SK-N-SH (cell line): ENCODE results near the gene EDEM3. TPM values are rescaled to one million over a fixed set of nuclear protein-coding genes. Genes with fewer than 3 reads are reported as not detected.

Experiments
- CTCF ChIA-PET: fragments of 300-600, 350-600 bp; formaldehyde crosslinking; extraction: SDS; loops from one replicate; lab custom pipeline; 2021; lab: Yijun Ruan, JAX
- POLR2A ChIA-PET: fragments of 350-600 bp; sonication (Branson Sonifier 250); formaldehyde crosslinking; extraction: SDS; loops from one replicate; lab custom pipeline; 2020; ENCODE audit warnings: antibody characterized with exemption, inconsistent platforms; lab: Yijun Ruan, JAX
- DNase-seq: peaks from one replicate; pipeline ENCODE4 v3.0.0; 2012
- H2AFZ ChIP-seq: fragments of 200-600 bp; sonication (generic); 2 replicates; pipeline ENCODE4 v1.8.1; 2016; ENCODE audit warnings: antibody characterized with exemption, mild to moderate bottlenecking, low read depth
- H3F3A ChIP-seq: fragments of 200-600 bp; sonication (generic); replicated peaks from 2 replicates; pipeline ENCODE3; 2016; ENCODE audit warnings: antibody characterized with exemption, mild to moderate bottlenecking; ENCODE audit not compliant: insufficient read depth
- H3K27ac ChIP-seq, 2 experiments: fragments of 200-500 bp in 1 of 2; fragments of 200-600 bp in 1 of 2; sonication (Bioruptor generic) in 1 of 2; sonication (generic), shearing (Covaris generic) in 1 of 2; 2 replicates each; pipeline versions ENCODE4 v1.5.1 to v1.6.1; 2014 to 2016; ENCODE audit warnings: low read depth in 2 of 2, inconsistent platforms in 1 of 2, low read length in 1 of 2, mild to moderate bottlenecking in 1 of 2, mixed read lengths in 1 of 2
- H3K27me3 ChIP-seq: fragments of 200-600 bp; sonication (generic), shearing (Covaris generic); 2 replicates; pipeline ENCODE4 v1.6.1; 2016; ENCODE audit warnings: mixed run types; ENCODE audit not compliant: insufficient read depth
- H3K36me3 ChIP-seq, 2 experiments: fragments of 200-500 bp in 1 of 2; fragments of 200-600 bp in 1 of 2; sonication (Bioruptor generic) in 1 of 2; sonication (generic) in 1 of 2; replicated peaks in 1 of 2; 2 replicates each; pipeline versions ENCODE3 to v1.5.1; 2014 to 2016; ENCODE audit warnings: low read length in 1 of 2, mild to moderate bottlenecking in 1 of 2; ENCODE audit not compliant: insufficient read depth in 2 of 2, control insufficient read depth in 1 of 2
- H3K4me1 ChIP-seq, 2 experiments: fragments of 200-500 bp in 1 of 2; fragments of 200-600 bp in 1 of 2; sonication (Bioruptor generic) in 1 of 2; sonication (generic), shearing (Covaris generic) in 1 of 2; 2 replicates each; pipeline versions ENCODE4 v1.5.1 to v1.6.1; 2014 to 2016; ENCODE audit warnings: low read depth in 1 of 2, low read length in 1 of 2, mixed run types in 1 of 2; ENCODE audit not compliant: insufficient read depth in 2 of 2, control insufficient read depth in 1 of 2
- H3K4me2 ChIP-seq: fragments of 200-600 bp; sonication (generic), shearing (Covaris generic); 2 replicates; pipeline ENCODE4 v1.6.1; 2017; ENCODE audit warnings: mixed run types
- H3K4me3 ChIP-seq, 2 experiments: fragments of 200-500 bp in 1 of 2; fragments of 200-600 bp in 1 of 2; sonication (Bioruptor generic) in 1 of 2; sonication (generic), shearing (Covaris generic) in 1 of 2; 2 replicates each; pipeline versions ENCODE4 v1.5.1 to v1.8.1; 2014 to 2016; ENCODE audit warnings: low read depth in 2 of 2, inconsistent platforms in 1 of 2, low read length in 1 of 2, mild to moderate bottlenecking in 1 of 2, mixed read lengths in 1 of 2, moderate library complexity in 1 of 2
- H3K79me2 ChIP-seq: fragments of 200-600 bp; sonication (generic); 2 replicates; pipeline ENCODE4 v1.8.1; 2017; ENCODE audit warnings: mild to moderate bottlenecking; ENCODE audit not compliant: insufficient read depth
- H3K9ac ChIP-seq: fragments of 200-600 bp; sonication (generic); 2 replicates; pipeline ENCODE4 v1.6.1; 2017; ENCODE audit warnings: mixed run types
- H3K9me2 ChIP-seq: fragments of 200-600 bp; sonication (generic); 2 replicates; pipeline ENCODE4 v1.6.1; 2017; ENCODE audit warnings: mixed run types
- H3K9me3 ChIP-seq: fragments of 200-600 bp; sonication (generic); 2 replicates; pipeline ENCODE4 v1.6.1; 2017; ENCODE audit warnings: mixed run types, mild to moderate bottlenecking, moderate library complexity
- H4K20me1 ChIP-seq: fragments of 200-600 bp; sonication (generic); 2 replicates; pipeline ENCODE4 v1.6.1; 2017; ENCODE audit warnings: mild to moderate bottlenecking, mixed run types; ENCODE audit not compliant: insufficient read depth
- CHD2 ChIP-seq: fragments of 150-350 bp; IDR thresholded peaks from 2 replicates; pipeline ENCODE4 v1.6.1; 2018; ENCODE audit warnings: low read length; ENCODE audit not compliant: partially characterized antibody
- CTCF ChIP-seq: fragments of 200-600 bp; sonication (generic); IDR thresholded peaks from 2 replicates; pipeline ENCODE4 v1.6.1; 2017; ENCODE audit warnings: antibody characterized with exemption, mild to moderate bottlenecking, moderate library complexity
- GABPA ChIP-seq: IDR thresholded peaks from 2 replicates; pipeline ENCODE4 v1.4.0; 2012; ENCODE audit warnings: low read depth, mild to moderate bottlenecking
- NFIC ChIP-seq: IDR thresholded peaks from 2 replicates; pipeline ENCODE4 v1.4.0; 2012; ENCODE audit warnings: borderline replicate concordance
- RFX5 ChIP-seq: IDR thresholded peaks from 2 replicates; pipeline ENCODE4 v1.6.1; 2012; ENCODE audit warnings: mild to moderate bottlenecking, improper control_type of control experiment, low read length
- RXRA ChIP-seq: IDR thresholded peaks from 2 replicates; pipeline ENCODE4 v1.4.0; 2012; ENCODE audit warnings: low read depth, mild to moderate bottlenecking, borderline replicate concordance
- SIN3A ChIP-seq: IDR thresholded peaks from 2 replicates; pipeline ENCODE4 v1.6.1; 2012; ENCODE audit warnings: low read depth, mild to moderate bottlenecking, low read length, moderate library complexity, borderline replicate concordance
- SMC3 ChIP-seq: IDR thresholded peaks from 2 replicates; pipeline ENCODE4 v1.6.1; 2012; ENCODE audit warnings: low read depth, low read length, improper control_type of control experiment
- WGBS: methylation state at CpG from one replicate; pipeline ENCODE4 v1.1.6; 2017; ENCODE audit warnings: low lambda C conversion rate; 5-methylcytosine and 5-hydroxymethylcytosine counted together
- polyA plus RNA-seq, 3 experiments: library from polyadenylated mRNA; depleted of rRNA; stranded (reverse); fragments of >200 nt; gene quantifications; 2 replicates each; pipeline ENCODE4 v1.2.3, GENCODE V29; 2012
- TF ChIP-seq, protein P1 (sequence below): IDR thresholded peaks from 2 replicates; pipeline ENCODE4 v1.4.0; 2012; ENCODE audit warnings: low read depth, borderline replicate concordance

The EDEM3 gene
- polyA plus RNA-seq, 1 of the 3 experiments (the other 2 are of a cell fraction): 28.6 TPM

DNA sequence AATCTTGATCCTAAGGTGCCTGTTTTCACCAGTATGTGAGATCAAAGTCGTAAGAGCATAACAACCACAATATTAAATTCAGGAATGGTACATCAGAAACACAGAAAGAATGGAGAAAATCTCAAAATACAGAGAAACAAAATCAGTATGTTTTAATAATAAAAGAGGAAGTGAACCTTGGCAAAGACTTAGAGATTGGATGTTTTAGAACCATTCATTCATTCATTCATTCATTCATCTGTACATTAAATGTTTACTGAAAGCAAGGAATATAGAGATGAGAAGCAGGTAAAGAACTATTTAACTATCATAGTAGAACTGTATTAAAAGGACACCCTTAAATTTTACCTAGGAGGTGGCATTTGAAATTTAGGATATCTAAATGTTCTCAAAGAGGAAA is 55.7 kb downstream of the EDEM3 start (continued):
- TF ChIP-seq SIN3A: no peak
- no peak for TF ChIP-seq SMC3

DNA sequence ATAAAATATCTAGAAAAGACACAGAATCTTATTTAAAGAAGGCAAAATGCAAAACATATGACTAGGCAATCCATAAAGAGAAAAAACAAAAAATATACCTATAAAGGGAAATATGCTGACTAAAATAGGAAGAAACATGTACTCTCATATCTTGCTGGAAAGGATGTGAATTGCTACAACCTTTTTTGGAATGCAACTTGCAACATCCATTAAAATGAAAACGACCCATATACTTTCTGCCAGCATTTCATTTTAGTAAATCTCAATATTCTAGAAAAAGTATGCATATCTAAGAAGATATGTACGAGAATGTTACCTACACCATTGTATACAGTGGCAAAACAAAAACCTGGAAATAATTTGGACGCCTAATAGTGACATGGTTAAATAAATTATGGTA is 56.6 kb downstream of the EDEM3 start:
- no peaks in the 10 kb centered on the region for H4K20me1 ChIP-seq
- H3K4me2 ChIP-seq: no peak overlapping the region
- H3F3A ChIP-seq: peaks cover 13% of the 10 kb centered on the region
- 0 out of 4 replicates have a peak overlapping the region, but pooled peaks of 1 of the 2 experiments have one; percentile 25 for H3K27ac ChIP-seq
- H3K4me1 ChIP-seq: peaks cover 0 to 6% of the 10 kb centered on the region in 2 experiments; a peak in 2 of 4 replicates
- ChIA-PET POLR2A (no interaction called here), CTCF (interaction anchor here (0.9 to 1.0 kb wide), 2 partner anchors 31 to 34 kb away, joined by 3 to 5 read pairs; no protein-coding TSS in a partner anchor)
- no peak overlapping the region for H2AFZ ChIP-seq
- no peaks in the 10 kb centered on the region for H3K79me2 ChIP-seq
- TF ChIP-seq NFIC (no peak), CTCF (no peak)
- no peak overlapping the region for H3K9ac ChIP-seq
- no peaks in the 10 kb centered on the region for H3K9me3 ChIP-seq
- WGBS: 81% methylated on average over 3 of the region's 3 CpGs
- H3K27me3 ChIP-seq: no peaks in the 10 kb centered on the region
- peaks cover 62 to 95% of the 10 kb centered on the region in 2 experiments for H3K36me3 ChIP-seq
- H3K4me3 ChIP-seq: no peak overlapping the region
- DNase-seq: no peak
- no peaks in the 10 kb centered on the region for H3K9me2 ChIP-seq

DNA sequence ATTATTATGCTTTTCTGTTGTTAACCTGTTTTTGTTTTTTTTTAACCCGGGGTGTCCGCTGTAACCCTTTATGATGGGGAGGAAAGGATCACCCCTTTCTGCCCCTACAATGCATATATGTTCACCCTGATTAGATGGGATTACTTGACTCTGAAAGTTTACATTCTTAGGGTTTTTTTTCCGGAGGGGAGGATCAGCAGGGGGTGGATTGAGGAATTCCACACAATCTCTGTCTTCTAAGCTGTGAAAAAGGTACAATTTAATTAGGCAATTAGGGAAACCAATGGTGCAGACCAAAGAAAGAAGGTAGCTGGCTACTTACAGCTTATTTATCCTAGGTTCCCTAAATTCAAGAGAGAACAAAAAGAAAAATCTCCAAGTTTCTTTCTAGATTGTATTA is 58.3 kb downstream of the EDEM3 start:
- H3K4me1 ChIP-seq: peaks cover 2 to 6% of the 10 kb centered on the region in 2 experiments; a peak in 2 of 4 replicates
- TF ChIP-seq GABPA (no peak), RXRA (no peak), CHD2 (no peak), RFX5 (no peak)
- TF ChIP-seq, protein P1, sequence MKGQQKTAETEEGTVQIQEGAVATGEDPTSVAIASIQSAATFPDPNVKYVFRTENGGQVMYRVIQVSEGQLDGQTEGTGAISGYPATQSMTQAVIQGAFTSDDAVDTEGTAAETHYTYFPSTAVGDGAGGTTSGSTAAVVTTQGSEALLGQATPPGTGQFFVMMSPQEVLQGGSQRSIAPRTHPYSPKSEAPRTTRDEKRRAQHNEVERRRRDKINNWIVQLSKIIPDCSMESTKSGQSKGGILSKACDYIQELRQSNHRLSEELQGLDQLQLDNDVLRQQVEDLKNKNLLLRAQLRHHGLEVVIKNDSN: no peak
- WGBS: 89% methylated on average over 3 of the region's 3 CpGs
- no peak overlapping the region for H3K4me2 ChIP-seq
- no peaks in the 10 kb centered on the region for H3K9me2 ChIP-seq
- ChIA-PET CTCF (interaction anchor here (1.2 to 1.8 kb wide), 2 partner anchors 27 to 621 kb away, joined by 4 to 6 read pairs; no protein-coding TSS in a partner anchor), POLR2A (no interaction called here)
- no peaks in the 10 kb centered on the region for H3K27me3 ChIP-seq
- H3K9me3 ChIP-seq: no peaks in the 10 kb centered on the region
- H3K79me2 ChIP-seq: no peaks in the 10 kb centered on the region
- no peak overlapping the region for H2AFZ ChIP-seq
- no peaks in the 10 kb centered on the region for H4K20me1 ChIP-seq
- H3K9ac ChIP-seq: no peak overlapping the region
- peaks cover 13% of the 10 kb centered on the region for H3F3A ChIP-seq
- H3K4me3 ChIP-seq: no peak overlapping the region
- peaks cover 48 to 90% of the 10 kb centered on the region in 2 experiments for H3K36me3 ChIP-seq
- H3K27ac ChIP-seq: no peak overlapping the region
- DNase-seq: no peak
